Kidney epithelial cell (primary cell): Measurements from ENCODE around the gene AHNAK2. TPM values are rescaled to one million over a fixed set of nuclear protein-coding genes. Genes with fewer than 3 reads are reported as not detected.

ENCODE experiments used
- DNase-seq: peaks from one replicate; pipeline ENCODE4 v3.0.0-alpha.2; 2010; ENCODE audit warnings: low read depth
- H3K27me3 ChIP-seq: 2 replicates; pipeline ENCODE4 v1.6.0; 2011; ENCODE audit warnings: low read length; ENCODE audit not compliant: control insufficient read depth, insufficient read depth
- H3K36me3 ChIP-seq: 2 replicates; pipeline ENCODE4 v1.5.1; 2011; ENCODE audit warnings: low read length; ENCODE audit not compliant: control insufficient read depth, insufficient read depth
- H3K4me3 ChIP-seq: 2 replicates; pipeline ENCODE4 v1.5.1; 2011; ENCODE audit warnings: low read depth, mild to moderate bottlenecking, control low read depth, low read length
- CTCF ChIP-seq: IDR thresholded peaks from 2 replicates; pipeline ENCODE4 v1.5.1; 2011; ENCODE audit warnings: mild to moderate bottlenecking, moderate library complexity, low read length, control low read depth, inconsistent platforms; ENCODE audit not compliant: insufficient read depth, poor library complexity, severe bottlenecking
- total RNA-seq: library from RNA; depleted of rRNA; stranded (reverse); fragments of >200 nt; gene quantifications from 2 replicates; pipeline ENCODE4 v1.2.3, GENCODE V29; 2015

The AHNAK2 gene
- total RNA-seq, 1 donor from 2014 or later, result 121 TPM

- Histone ChIP-seq H3K27me3 (no peaks in the 10 kb centered on the region), H3K4me3 (no peak overlapping the region), H3K36me3 (no peaks in the 10 kb centered on the region)
- no peak for DNase-seq
- TF ChIP-seq CTCF, result no peak
These were observed 8.4 kb downstream of the AHNAK2 start for GRCh38 chr14:104969741-104970230.

DNA sequence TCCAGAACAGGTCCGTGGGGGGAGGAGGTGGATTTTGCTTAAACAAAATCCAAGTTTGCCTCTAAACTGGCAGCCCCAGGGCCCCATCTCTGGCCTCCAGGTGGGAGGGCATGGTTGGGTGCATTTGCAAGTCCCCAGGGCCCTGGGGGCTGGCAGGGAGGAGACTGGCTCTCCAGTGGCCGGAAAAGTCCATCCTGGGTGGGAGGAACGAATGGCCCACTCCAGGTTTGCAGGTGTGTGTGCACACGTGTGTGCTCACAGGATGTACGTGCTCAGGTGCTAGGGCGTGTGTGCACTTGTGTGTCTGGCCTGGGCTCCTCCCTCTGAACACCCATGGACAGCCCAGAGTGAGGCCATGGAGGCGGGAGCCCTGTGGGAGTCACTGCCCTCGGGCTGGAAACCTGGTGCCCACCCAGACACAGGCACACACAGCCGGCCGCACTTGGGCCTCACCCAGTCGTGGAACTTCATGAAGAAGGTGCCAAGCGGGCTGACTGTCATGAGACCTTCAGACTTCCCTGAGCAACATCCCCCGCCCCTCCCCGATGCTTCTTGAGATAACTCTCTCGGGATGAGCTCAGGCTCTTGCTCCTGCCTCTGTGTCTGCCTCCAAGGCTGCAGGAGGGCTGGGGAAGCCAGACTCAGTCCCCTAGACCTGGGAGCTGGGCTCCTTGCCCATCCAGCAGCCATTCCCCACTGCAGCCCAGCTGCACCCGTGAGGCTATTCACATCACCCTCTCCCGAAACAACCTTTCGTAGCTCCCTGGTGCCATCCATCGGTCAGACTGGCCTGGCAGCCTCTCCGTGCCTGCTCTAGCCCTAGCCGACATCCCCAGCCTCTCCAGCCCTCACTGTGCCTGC lies 9.4 kb downstream of the AHNAK2 start:
- no peak for DNase-seq
- no peak for TF ChIP-seq CTCF
- Histone ChIP-seq H3K4me3 (no peak overlapping the region), H3K36me3 (no peaks in the 10 kb centered on the region), H3K27me3 (no peaks in the 10 kb centered on the region)

DNA sequence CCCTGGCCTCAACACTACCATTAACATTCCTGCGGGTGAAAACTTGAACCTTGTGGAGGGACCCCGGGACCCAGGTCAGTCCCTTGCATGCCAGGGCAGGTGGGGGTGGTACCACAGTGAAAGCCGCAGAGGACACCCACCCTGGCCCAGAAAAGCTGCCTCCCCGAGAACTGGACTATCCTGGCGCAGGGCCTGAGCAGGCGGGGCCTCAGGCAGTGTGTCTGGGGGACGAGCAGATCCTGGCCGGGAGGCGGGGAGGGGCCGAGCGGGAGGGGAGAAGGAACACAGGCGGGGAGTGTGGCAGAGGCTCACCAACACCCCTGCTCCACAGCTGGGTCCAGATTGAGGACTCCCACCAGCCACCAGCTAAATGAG lies 10.0 kb downstream of the AHNAK2 start:
- Histone ChIP-seq H3K27me3 (no peaks in the 10 kb centered on the region), H3K4me3 (no peak overlapping the region), H3K36me3 (no peaks in the 10 kb centered on the region)
- DNase-seq, result no peak
- TF ChIP-seq CTCF, result no peak

- Histone ChIP-seq H3K4me3 (peak overlapping the region; percentile 4), H3K27me3 (no peaks in the 10 kb centered on the region), H3K36me3 (no peaks in the 10 kb centered on the region)
- no peak for TF ChIP-seq CTCF
- DNase-seq, result no peak
These were observed 10.6 kb downstream of the AHNAK2 start for GRCh38 chr14:104967386-104968152.

- TF ChIP-seq CTCF, result no peak
- H3K36me3 ChIP-seq, result no peaks in the 10 kb centered on the region
- H3K4me3 ChIP-seq, result no peak overlapping the region
- H3K27me3 ChIP-seq, result no peaks in the 10 kb centered on the region
- no peak for DNase-seq
These were observed 11.2 kb downstream of the AHNAK2 start for GRCh38 chr14:104966981-104967385.
